ENCODE data around the gene PRKCG. TPM values are rescaled to one million over a fixed set of nuclear protein-coding genes. Genes with fewer than 3 reads are reported as not detected.
A peak's percentile ranks its signal among the peaks of the same experiment; 100 is the strongest.

The PRKCG gene
- total RNA-seq, 4 donors from 2014 or later = not detected

DNA sequence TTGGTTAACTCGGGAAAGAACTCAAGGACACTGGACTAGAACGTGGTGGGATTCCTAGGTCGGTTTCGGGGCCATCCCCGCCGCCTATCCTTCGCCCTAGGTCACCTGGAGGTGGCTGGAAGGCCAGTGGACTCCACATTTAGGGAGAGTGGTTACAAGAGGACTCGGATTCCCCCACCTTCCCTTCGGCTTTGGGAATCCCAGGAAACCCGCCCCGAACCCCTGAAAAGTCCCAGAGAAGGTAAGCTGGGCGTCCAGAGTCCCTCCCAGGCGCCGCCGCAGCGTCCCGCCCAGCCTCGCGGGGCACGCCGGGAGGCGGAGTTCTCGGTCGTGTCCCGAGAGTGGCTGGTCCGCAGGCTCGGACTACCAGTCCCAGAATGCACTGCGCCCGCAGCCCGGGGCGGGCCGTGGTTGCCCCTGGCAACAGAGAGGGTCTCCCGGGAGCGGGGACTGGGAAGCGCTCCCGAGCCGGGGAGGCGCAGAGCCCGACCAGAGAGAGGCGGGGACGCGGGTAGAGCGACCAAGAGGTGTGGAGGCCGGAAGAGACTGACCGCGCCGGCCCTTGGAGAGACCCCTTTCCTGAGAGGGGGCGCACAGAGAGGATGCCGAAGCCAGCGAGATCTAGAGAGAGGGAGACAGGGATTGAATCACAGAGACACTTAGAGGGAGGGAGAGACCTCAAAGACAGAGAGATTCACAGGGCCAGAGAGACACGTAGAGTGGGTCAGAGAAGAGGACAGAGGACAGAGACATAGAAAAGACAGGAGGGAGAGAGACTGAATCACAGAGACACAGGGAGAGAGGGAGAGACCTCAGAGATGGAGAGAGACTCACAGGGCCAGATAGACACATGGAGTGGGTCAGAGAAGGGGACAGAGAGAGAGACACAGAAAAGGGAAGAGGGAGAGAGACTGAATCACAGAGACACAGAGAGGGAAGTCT lies 2.6 kb upstream of the PRKCG start:
- intact Hi-C loops (cut with DNase I) = no loop called here
- H3K4me3 ChIP-seq = peak overlapping the region; percentile 29 to 65 (median 48)
- H3K36me3 ChIP-seq = peaks cover 0 to 16% (median 0%) of the 10 kb centered on the region in 3 donors
- H3K27ac ChIP-seq = no peak overlapping the region
- 7 to 11% methylated on average over 4 to 20 of the region's 51 CpGs for WGBS, 2 donors
- H3K27me3 ChIP-seq = peaks cover 0 to 56% (median 17%) of the 10 kb centered on the region in 4 donors
- TF ChIP-seq CTCF (IDR thresholded peaks at IDR 0.05) = no peak
- TF ChIP-seq POLR2A (IDR thresholded peaks at IDR 0.05) = no peak
- H3K4me1 ChIP-seq = peaks cover 12 to 56% (median 15%) of the 10 kb centered on the region in 3 donors
- DNase-seq = no peak
- H3K9me3 ChIP-seq = no peaks in the 10 kb centered on the region

GRCh38 chr19:53880711-53881481 lies 1.1 kb upstream of the PRKCG start:
- H3K4me1 ChIP-seq = peaks cover 12 to 42% (median 15%) of the 10 kb centered on the region in 3 donors
- no peaks in the 10 kb centered on the region for H3K9me3 ChIP-seq
- peaks cover 0 to 71% (median 17%) of the 10 kb centered on the region in 4 donors for H3K27me3 ChIP-seq
- no peak overlapping the region for H3K27ac ChIP-seq
- WGBS, 2 donors = 19 to 22% methylated on average over 6 of the region's 6 CpGs
- H3K36me3 ChIP-seq = peaks cover 0 to 1% (median 0%) of the 10 kb centered on the region in 3 donors
- TF ChIP-seq POLR2A (IDR thresholded peaks at IDR 0.05) = no peak
- TF ChIP-seq CTCF (IDR thresholded peaks at IDR 0.05) = no peak
- no peak for DNase-seq
- no peak overlapping the region for H3K4me3 ChIP-seq
- intact Hi-C loops (cut with DNase I) = no loop called here

DNA sequence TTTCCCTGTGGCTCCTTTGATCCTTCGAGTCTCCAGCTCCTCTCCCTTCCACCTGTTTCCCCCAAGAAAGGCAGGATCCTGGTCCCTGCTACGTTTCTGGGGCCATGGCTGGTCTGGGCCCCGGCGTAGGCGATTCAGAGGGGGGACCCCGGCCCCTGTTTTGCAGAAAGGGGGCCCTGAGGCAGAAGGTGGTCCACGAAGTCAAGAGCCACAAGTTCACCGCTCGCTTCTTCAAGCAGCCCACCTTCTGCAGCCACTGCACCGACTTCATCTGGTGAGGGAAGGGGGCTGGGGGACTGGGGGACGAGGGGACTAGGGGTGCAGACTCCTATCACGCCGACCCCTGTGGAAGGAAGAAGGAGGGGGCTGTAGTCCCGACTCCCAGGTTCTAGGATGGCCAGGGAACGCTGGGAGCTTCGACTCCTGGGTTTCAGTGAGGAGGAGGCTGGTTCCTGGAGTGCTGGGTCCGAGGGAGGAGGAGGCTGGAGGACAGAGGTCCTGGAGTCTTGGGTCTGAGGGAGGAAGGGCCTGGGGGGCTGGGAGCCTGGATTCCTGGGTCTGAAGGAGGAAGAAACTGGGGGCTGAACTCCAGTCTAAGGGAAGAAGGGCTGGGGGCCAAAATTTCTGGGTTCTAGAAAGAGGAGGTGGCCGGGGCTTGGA lies 524 bp downstream of the PRKCG start:
- no peaks in the 10 kb centered on the region for H3K36me3 ChIP-seq
- H3K27ac ChIP-seq = no peak overlapping the region
- H3K9me3 ChIP-seq = no peaks in the 10 kb centered on the region
- no peak for DNase-seq
- H3K27me3 ChIP-seq = peaks cover 0 to 77% (median 17%) of the 10 kb centered on the region in 4 donors
- intact Hi-C loops (cut with DNase I) = no loop called here
- H3K4me3 ChIP-seq = peak overlapping the region in 2 of 4 donors; percentile 32 to 59
- 0 to 8% methylated on average over 1 to 6 of the region's 18 CpGs for WGBS, 2 donors
- no peak for TF ChIP-seq POLR2A (IDR thresholded peaks at IDR 0.05)
- TF ChIP-seq CTCF (IDR thresholded peaks at IDR 0.05) = no peak
- H3K4me1 ChIP-seq = peaks cover 12 to 39% (median 15%) of the 10 kb centered on the region in 3 donors

DNA sequence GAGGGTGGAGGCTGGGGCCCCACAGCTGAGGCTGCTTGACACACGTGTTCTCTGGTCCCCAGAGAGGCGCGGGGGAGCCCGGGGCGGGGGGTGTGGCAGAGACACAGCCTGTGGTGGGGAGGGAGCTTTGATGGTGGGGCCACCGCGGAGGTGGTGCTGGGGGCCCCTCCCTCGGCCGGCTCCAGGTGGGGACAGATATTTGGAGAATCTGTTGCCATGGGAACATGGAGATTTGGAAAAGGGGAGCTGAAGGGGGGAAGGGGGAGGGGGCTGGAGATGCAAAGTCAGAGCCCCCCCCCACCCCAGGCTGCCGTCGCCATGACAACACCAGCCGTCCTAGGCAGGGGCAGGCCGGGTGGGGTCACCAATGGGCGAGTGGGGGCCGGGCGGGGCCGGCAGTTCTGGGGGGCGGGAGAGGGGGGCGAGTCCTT lies 1.2 kb downstream of the PRKCG start:
- H3K27me3 ChIP-seq = peaks cover 0 to 77% (median 17%) of the 10 kb centered on the region in 4 donors
- H3K4me3 ChIP-seq = no peak overlapping the region
- no peak overlapping the region for H3K27ac ChIP-seq
- intact Hi-C loops (cut with DNase I) = no loop called here
- peaks cover 12 to 39% (median 15%) of the 10 kb centered on the region in 3 donors for H3K4me1 ChIP-seq
- H3K9me3 ChIP-seq = no peaks in the 10 kb centered on the region
- TF ChIP-seq CTCF (IDR thresholded peaks at IDR 0.05) (no peak), POLR2A (IDR thresholded peaks at IDR 0.05) (no peak)
- WGBS, 2 donors = 4 to 5% methylated on average over 4 of the region's 19 CpGs
- H3K36me3 ChIP-seq = no peaks in the 10 kb centered on the region
- no peak for DNase-seq

All from esophagus squamous epithelium (tissue), 5 donors.